HG03575 (cell line): ENCODE results near the gene REPIN1.

ENCODE experiments used
- ATAC-seq: cut with Tn5 transposase; IDR thresholded peaks from one replicate; pipeline ENCODE4 v1.9.1; 2021; ENCODE audit not compliant: unreplicated experiment, insufficient number of reproducible peaks, low FRiP score; ENCODE audit errors: extremely low read depth

The REPIN1 gene

GRCh38 chr7:150335774-150336112, 32.9 kb upstream of the REPIN1 start:
- no peak for ATAC-seq

- no peak for ATAC-seq
Observed at GRCh38 chr7:150336746-150337145, 31.9 kb upstream of the REPIN1 start.

- no peak for ATAC-seq
Observed at GRCh38 chr7:150337179-150337578, 31.4 kb upstream of the REPIN1 start.

- no peak for ATAC-seq
Observed at GRCh38 chr7:150337659-150338081, 31.0 kb upstream of the REPIN1 start.

- no peak for ATAC-seq
Observed at GRCh38 chr7:150338166-150338829, 30.3 kb upstream of the REPIN1 start.

- ATAC-seq: no peak
Observed at GRCh38 chr7:150339409-150339809, 29.2 kb upstream of the REPIN1 start.

GRCh38 chr7:150340024-150340749, 28.4 kb upstream of the REPIN1 start:
- ATAC-seq: no peak

- ATAC-seq: no peak
Observed at GRCh38 chr7:150340875-150341262, 27.8 kb upstream of the REPIN1 start.

- no peak for ATAC-seq
Observed at GRCh38 chr7:150341263-150342120, 27.1 kb upstream of the REPIN1 start, which contains the start of gene RARRES2. RARRES2 (minus strand) TSS chr7:150341629; CDS start chr7:150340609, 1,020 bp downstream.

- ATAC-seq: no peak
Observed at GRCh38 chr7:150342121-150342408, 26.6 kb upstream of the REPIN1 start.

- no peak for ATAC-seq
Observed at GRCh38 chr7:150343225-150343624, 25.4 kb upstream of the REPIN1 start.

- no peak for ATAC-seq
Observed at GRCh38 chr7:150344299-150344698, 24.3 kb upstream of the REPIN1 start.

GRCh38 chr7:150345012-150345411, 23.6 kb upstream of the REPIN1 start:
- no peak for ATAC-seq

GRCh38 chr7:150346922-150347321, 21.7 kb upstream of the REPIN1 start:
- no peak for ATAC-seq

- no peak for ATAC-seq
Observed at GRCh38 chr7:150351587-150352194, 16.9 kb upstream of the REPIN1 start.

- ATAC-seq: no peak
Observed at GRCh38 chr7:150355666-150356059, 13.0 kb upstream of the REPIN1 start.

GRCh38 chr7:150356265-150356897, 12.2 kb upstream of the REPIN1 start:
- no peak for ATAC-seq

GRCh38 chr7:150357270-150357669, 11.4 kb upstream of the REPIN1 start:
- no peak for ATAC-seq

- ATAC-seq: no peak
Observed at GRCh38 chr7:150357771-150358427, 10.7 kb upstream of the REPIN1 start.
